Colonic mucosa (tissue), 4 donors: ENCODE data around the gene COG5. TPM values are rescaled to one million over a fixed set of nuclear protein-coding genes. Genes with fewer than 3 reads are reported as not detected.
"Not testable (repeated sequence)": the region's sequence is repeated elsewhere in the genome, so short reads cannot be mapped to it uniquely, and the experiment has no call there.

Experiments
- DNase-seq: peaks from one replicate; pipeline ENCODE4 v3.0.0-alpha.2; 2020
- H3K27ac ChIP-seq: fragments of 200-600 bp; one replicate; pipeline ENCODE4 v1.8.0; 2021
- H3K27me3 ChIP-seq: fragments of 200-600 bp; one replicate; pipeline ENCODE4 v1.8.0; 2021
- H3K36me3 ChIP-seq: fragments of 200-600 bp; one replicate; pipeline ENCODE4 v1.8.0; 2021
- H3K4me1 ChIP-seq: fragments of 200-600 bp; one replicate; pipeline ENCODE4 v1.8.0; 2021; ENCODE audit warnings: mild to moderate bottlenecking
- H3K4me3 ChIP-seq: fragments of 200-600 bp; one replicate; pipeline ENCODE4 v1.8.0; 2021
- H3K9ac ChIP-seq, 2 donors: one replicate each; pipeline ENCODE4 v1.7.0; 2013; ENCODE audit warnings: control low read depth in 2 of 2, low read depth in 2 of 2, low read length in 2 of 2
- H3K9me3 ChIP-seq: fragments of 200-600 bp; one replicate; pipeline ENCODE4 v1.8.0; 2021
- intact Hi-C: fragments of 100-400 bp; cut with DNase I; formaldehyde crosslinking; loops from one replicate; pipeline ENCODE4 v1.14.1; 2022
- total RNA-seq, 2 donors: library from RNA; stranded (reverse); fragmentation: NEBNext Ultra II Directional in 1 of 2; extraction: Animal tissue kit (Norgen Biotek cat#: 25700) in 1 of 2; gene quantifications; one replicate each; pipeline ENCODE4 v1.2.1, GENCODE V29; 2021
- TF ChIP-seq, protein P1 (sequence below): fragments of 200-600 bp; IDR thresholded peaks from one replicate; pipeline ENCODE4 v1.8.0; 2022; ENCODE audit warnings: antibody characterized with exemption, mild to moderate bottlenecking
- donor health status: healthy.
- donor health status: DM: no; HTN: no; CAD: no.
- donor health status: DM: no; HTN: no; CAD: no.

The COG5 gene
- total RNA-seq, 2 donors from 2014 or later = 43.1 to 46.8 TPM

- Histone ChIP-seq H3K4me1 (no peaks in the 10 kb centered on the region), H3K9me3 (no peaks in the 10 kb centered on the region), H3K4me3 (no peak overlapping the region), H3K27ac (no peak overlapping the region), H3K27me3 (no peaks in the 10 kb centered on the region), H3K9ac (no peak overlapping the region), H3K36me3 (no peaks in the 10 kb centered on the region)
- intact Hi-C loops = no loop called here
- TF ChIP-seq, protein P1, sequence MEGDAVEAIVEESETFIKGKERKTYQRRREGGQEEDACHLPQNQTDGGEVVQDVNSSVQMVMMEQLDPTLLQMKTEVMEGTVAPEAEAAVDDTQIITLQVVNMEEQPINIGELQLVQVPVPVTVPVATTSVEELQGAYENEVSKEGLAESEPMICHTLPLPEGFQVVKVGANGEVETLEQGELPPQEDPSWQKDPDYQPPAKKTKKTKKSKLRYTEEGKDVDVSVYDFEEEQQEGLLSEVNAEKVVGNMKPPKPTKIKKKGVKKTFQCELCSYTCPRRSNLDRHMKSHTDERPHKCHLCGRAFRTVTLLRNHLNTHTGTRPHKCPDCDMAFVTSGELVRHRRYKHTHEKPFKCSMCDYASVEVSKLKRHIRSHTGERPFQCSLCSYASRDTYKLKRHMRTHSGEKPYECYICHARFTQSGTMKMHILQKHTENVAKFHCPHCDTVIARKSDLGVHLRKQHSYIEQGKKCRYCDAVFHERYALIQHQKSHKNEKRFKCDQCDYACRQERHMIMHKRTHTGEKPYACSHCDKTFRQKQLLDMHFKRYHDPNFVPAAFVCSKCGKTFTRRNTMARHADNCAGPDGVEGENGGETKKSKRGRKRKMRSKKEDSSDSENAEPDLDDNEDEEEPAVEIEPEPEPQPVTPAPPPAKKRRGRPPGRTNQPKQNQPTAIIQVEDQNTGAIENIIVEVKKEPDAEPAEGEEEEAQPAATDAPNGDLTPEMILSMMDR = no peak
- no peak for DNase-seq
These were observed 331.1 kb downstream of the COG5 start for GRCh38 chr7:107232568-107233090.

DNA sequence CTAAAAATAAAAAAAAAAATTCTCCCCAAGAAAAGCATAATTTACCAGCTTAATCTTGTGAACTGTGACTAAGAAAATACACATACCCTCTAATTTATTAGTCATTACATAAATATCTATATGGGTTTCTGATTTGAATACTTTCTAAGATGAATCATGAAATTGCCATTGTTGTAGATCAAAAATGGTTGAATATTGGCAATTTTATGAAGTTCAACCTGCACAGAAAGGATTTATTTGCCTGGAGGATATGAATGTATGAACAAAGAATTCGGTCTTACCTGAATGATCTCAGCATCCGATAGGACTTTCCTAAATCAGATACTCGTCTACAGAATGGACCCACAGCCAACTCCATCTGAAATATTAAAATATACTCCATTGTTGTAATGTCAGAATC is 333.4 kb downstream of the COG5 start:
- H3K9me3 ChIP-seq = no peaks in the 10 kb centered on the region
- no peak for DNase-seq
- intact Hi-C loops = no loop called here
- H3K4me3 ChIP-seq = no peak overlapping the region
- H3K27me3 ChIP-seq = no peaks in the 10 kb centered on the region
- H3K27ac ChIP-seq = no peak overlapping the region
- no peaks in the 10 kb centered on the region for H3K4me1 ChIP-seq
- H3K9ac ChIP-seq = no peak overlapping the region
- TF ChIP-seq, protein P1 = no peak
- H3K36me3 ChIP-seq = no peaks in the 10 kb centered on the region

DNA sequence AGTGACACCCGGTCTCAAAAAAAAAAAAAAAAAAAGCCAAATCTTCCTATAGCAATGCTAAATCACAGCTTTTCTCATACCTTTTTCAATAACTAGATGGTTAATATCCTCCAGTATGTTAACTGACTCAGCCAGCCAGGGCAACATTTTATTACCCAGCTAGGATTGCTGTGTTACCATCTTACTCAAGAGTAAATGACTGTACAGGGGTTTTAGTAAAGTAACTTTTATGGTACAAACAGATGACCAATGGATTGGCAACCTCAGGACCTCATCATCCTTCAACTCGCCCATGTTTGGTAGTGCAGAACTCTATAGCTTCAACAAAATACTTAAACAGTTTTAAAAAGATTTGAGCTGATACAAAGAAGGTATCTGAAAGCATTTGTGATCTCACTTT is 335.4 kb downstream of the COG5 start:
- no peak for DNase-seq
- Histone ChIP-seq H3K27me3 (no peaks in the 10 kb centered on the region), H3K4me3 (no peak overlapping the region), H3K27ac (no peak overlapping the region), H3K9me3 (no peaks in the 10 kb centered on the region), H3K4me1 (no peaks in the 10 kb centered on the region), H3K36me3 (no peaks in the 10 kb centered on the region), H3K9ac (no peak overlapping the region)
- TF ChIP-seq, protein P1 = no peak
- intact Hi-C loops = no loop called here

- no peak for DNase-seq
- intact Hi-C loops = no loop called here
- H3K9me3 ChIP-seq = no peaks in the 10 kb centered on the region
These were observed 339.1 kb downstream of the COG5 start for GRCh38 chr7:107224374-107225223.

GRCh38 chr7:107220806-107221205 is 342.9 kb downstream of the COG5 start:
- DNase-seq, intact Hi-C loops, H3K4me3 ChIP-seq, H3K36me3 ChIP-seq, H3K9ac ChIP-seq, H3K9me3 ChIP-seq, H3K27me3 ChIP-seq, H3K4me1 ChIP-seq, H3K27ac ChIP-seq: not testable (repeated sequence)

More at GRCh38 chr7:107224374-107225223, 339.1 kb downstream of the COG5 start:
- no peak overlapping the region for H3K27ac ChIP-seq
- no peaks in the 10 kb centered on the region for H3K36me3 ChIP-seq
- H3K4me1 ChIP-seq = no peaks in the 10 kb centered on the region
- no peaks in the 10 kb centered on the region for H3K27me3 ChIP-seq
- TF ChIP-seq, protein P1 = no peak
- no peak overlapping the region for H3K9ac ChIP-seq
- H3K4me3 ChIP-seq = no peak overlapping the region

- Histone ChIP-seq H3K36me3 (no peaks in the 10 kb centered on the region), H3K4me3 (no peak overlapping the region), H3K9me3 (no peaks in the 10 kb centered on the region), H3K27ac (no peak overlapping the region), H3K9ac (no peak overlapping the region), H3K27me3 (no peaks in the 10 kb centered on the region), H3K4me1 (no peaks in the 10 kb centered on the region)
- intact Hi-C loops = no loop called here
- TF ChIP-seq, protein P1 = no peak
- DNase-seq = no peak
These were observed 343.4 kb downstream of the COG5 start for GRCh38 chr7:107220356-107220755.
